ENCODE measurements around the gene SSTR4. TPM values are rescaled to one million over a fixed set of nuclear protein-coding genes. Genes with fewer than 3 reads are reported as not detected.

Gene SSTR4
- total RNA-seq, 1 experiment from 2014 or later, result not detected

GRCh38 chr20:23061262-23061661, 26.1 kb downstream of the SSTR4 start:
- Histone ChIP-seq H3K27ac (ENCODE audit: low read length) (peak overlapping the region; percentile 73; the same call in 1 of the 2 replicates), H3K4me1 (ENCODE audit: low read length) (peaks cover 59% of the 10 kb centered on the region), H3K4me2 (ENCODE audit: low read depth, low read length, poor library complexity, severe bottlenecking) (peak overlapping the region; percentile 63), H3K4me3 (ENCODE audit: low read length) (0 out of 2 replicates have a peak overlapping the region, but pooled peaks have one; percentile 19), H3K9me3 (ENCODE audit: low read length) (no peaks in the 10 kb centered on the region), H4K20me1 (ENCODE audit: insufficient read depth, low read depth, low read length) (no peaks in the 10 kb centered on the region), H3K27me3 (ENCODE audit: low read length) (no peaks in the 10 kb centered on the region), H3K9ac (ENCODE audit: low read length) (peak overlapping the region; percentile 17; the same call in 1 of the 2 replicates), H3K9me2 (replicated peaks; ENCODE audit: insufficient read depth, low read length) (no peaks in the 10 kb centered on the region), H2AFZ (ENCODE audit: low read length) (no peak overlapping the region; the same call in 1 of the 2 replicates), H3K79me2 (ENCODE audit: low read length) (no peaks in the 10 kb centered on the region), H3K36me3 (ENCODE audit: insufficient read depth, low read length) (no peaks in the 10 kb centered on the region)
- DNase-seq, result no peak

GRCh38 chr20:23061734-23062561, 26.8 kb downstream of the SSTR4 start:
- Histone ChIP-seq H3K4me2 (ENCODE audit: low read depth, low read length, poor library complexity, severe bottlenecking) (peak overlapping the region; percentile 63), H3K9me3 (ENCODE audit: low read length) (no peaks in the 10 kb centered on the region), H3K9ac (ENCODE audit: low read length) (peak overlapping the region; percentile 17; the same call in 1 of the 2 replicates), H2AFZ (ENCODE audit: low read length) (peak overlapping the region; percentile 15; the same call in 1 of the 2 replicates), H3K27ac (ENCODE audit: low read length) (peak overlapping the region; percentile 73), H4K20me1 (ENCODE audit: insufficient read depth, low read depth, low read length) (no peaks in the 10 kb centered on the region), H3K27me3 (ENCODE audit: low read length) (no peaks in the 10 kb centered on the region), H3K4me1 (ENCODE audit: low read length) (peaks cover 65% of the 10 kb centered on the region), H3K36me3 (ENCODE audit: insufficient read depth, low read length) (no peaks in the 10 kb centered on the region), H3K4me3 (ENCODE audit: low read length) (peak overlapping the region; percentile 19; the same call in 1 of the 2 replicates), H3K9me2 (replicated peaks; ENCODE audit: insufficient read depth, low read length) (no peaks in the 10 kb centered on the region), H3K79me2 (ENCODE audit: low read length) (no peaks in the 10 kb centered on the region)
- DNase-seq, result peak; percentile 79

- Histone ChIP-seq H3K9me2 (replicated peaks; ENCODE audit: insufficient read depth, low read length) (no peaks in the 10 kb centered on the region), H3K27me3 (ENCODE audit: low read length) (no peaks in the 10 kb centered on the region), H3K4me1 (ENCODE audit: low read length) (peaks cover 65% of the 10 kb centered on the region), H3K36me3 (ENCODE audit: insufficient read depth, low read length) (no peaks in the 10 kb centered on the region), H3K4me3 (ENCODE audit: low read length) (0 out of 2 replicates have a peak overlapping the region, but pooled peaks have one; percentile 14), H2AFZ (ENCODE audit: low read length) (no peak overlapping the region), H3K9me3 (ENCODE audit: low read length) (no peaks in the 10 kb centered on the region), H3K9ac (ENCODE audit: low read length) (peak overlapping the region; percentile 9; the same call in 1 of the 2 replicates), H3K27ac (ENCODE audit: low read length) (peak overlapping the region; percentile 73), H3K4me2 (ENCODE audit: low read depth, low read length, poor library complexity, severe bottlenecking) (peak overlapping the region; percentile 63), H4K20me1 (ENCODE audit: insufficient read depth, low read depth, low read length) (no peaks in the 10 kb centered on the region), H3K79me2 (ENCODE audit: low read length) (no peaks in the 10 kb centered on the region)
- no peak for DNase-seq
Measured at GRCh38 chr20:23062632-23063031, 27.5 kb downstream of the SSTR4 start.

GRCh38 chr20:23063168-23063567, 28.1 kb downstream of the SSTR4 start:
- DNase-seq, result no peak
- H3K4me2 ChIP-seq (ENCODE audit: low read depth, low read length, poor library complexity, severe bottlenecking), result peak overlapping the region; percentile 63
- H3K9me2 ChIP-seq (replicated peaks; ENCODE audit: insufficient read depth, low read length), result no peaks in the 10 kb centered on the region
- no peaks in the 10 kb centered on the region for H3K79me2 ChIP-seq (ENCODE audit: low read length)
- no peak overlapping the region for H2AFZ ChIP-seq (ENCODE audit: low read length)
- 0 out of 2 replicates have a peak overlapping the region, but pooled peaks have one; percentile 14 for H3K4me3 ChIP-seq (ENCODE audit: low read length)
- H3K27me3 ChIP-seq (ENCODE audit: low read length), result no peaks in the 10 kb centered on the region
- H3K27ac ChIP-seq (ENCODE audit: low read length), result peak overlapping the region; percentile 73
- H3K4me1 ChIP-seq (ENCODE audit: low read length), result peaks cover 67% of the 10 kb centered on the region
- no peaks in the 10 kb centered on the region for H3K9me3 ChIP-seq (ENCODE audit: low read length)
- H3K9ac ChIP-seq (ENCODE audit: low read length), result 0 out of 2 replicates have a peak overlapping the region, but pooled peaks have one; percentile 9
- no peaks in the 10 kb centered on the region for H4K20me1 ChIP-seq (ENCODE audit: insufficient read depth, low read depth, low read length)
- no peaks in the 10 kb centered on the region for H3K36me3 ChIP-seq (ENCODE audit: insufficient read depth, low read length)

- Histone ChIP-seq H3K4me2 (ENCODE audit: low read depth, low read length, poor library complexity, severe bottlenecking) (peak overlapping the region; percentile 63), H3K9me3 (ENCODE audit: low read length) (no peaks in the 10 kb centered on the region), H3K27me3 (ENCODE audit: low read length) (no peaks in the 10 kb centered on the region), H3K4me3 (ENCODE audit: low read length) (no peak overlapping the region), H3K4me1 (ENCODE audit: low read length) (peaks cover 69% of the 10 kb centered on the region), H3K36me3 (ENCODE audit: insufficient read depth, low read length) (no peaks in the 10 kb centered on the region), H3K9me2 (replicated peaks; ENCODE audit: insufficient read depth, low read length) (no peaks in the 10 kb centered on the region), H2AFZ (ENCODE audit: low read length) (no peak overlapping the region), H3K27ac (ENCODE audit: low read length) (peak overlapping the region; percentile 73; the same call in 1 of the 2 replicates), H3K9ac (ENCODE audit: low read length) (no peak overlapping the region), H4K20me1 (ENCODE audit: insufficient read depth, low read depth, low read length) (no peaks in the 10 kb centered on the region), H3K79me2 (ENCODE audit: low read length) (no peaks in the 10 kb centered on the region)
- no peak for DNase-seq
Measured at GRCh38 chr20:23063581-23063980, 28.5 kb downstream of the SSTR4 start.

GRCh38 chr20:23065266-23066201, 30.4 kb downstream of the SSTR4 start:
- Histone ChIP-seq H3K4me3 (ENCODE audit: low read length) (no peak overlapping the region), H3K79me2 (ENCODE audit: low read length) (no peaks in the 10 kb centered on the region), H3K9me3 (ENCODE audit: low read length) (no peaks in the 10 kb centered on the region), H3K9me2 (replicated peaks; ENCODE audit: insufficient read depth, low read length) (no peaks in the 10 kb centered on the region), H3K27ac (ENCODE audit: low read length) (no peak overlapping the region), H3K4me2 (ENCODE audit: low read depth, low read length, poor library complexity, severe bottlenecking) (no peak overlapping the region), H2AFZ (ENCODE audit: low read length) (no peak overlapping the region), H4K20me1 (ENCODE audit: insufficient read depth, low read depth, low read length) (no peaks in the 10 kb centered on the region), H3K27me3 (ENCODE audit: low read length) (no peaks in the 10 kb centered on the region), H3K9ac (ENCODE audit: low read length) (no peak overlapping the region), H3K4me1 (ENCODE audit: low read length) (peaks cover 59% of the 10 kb centered on the region), H3K36me3 (ENCODE audit: insufficient read depth, low read length) (no peaks in the 10 kb centered on the region)
- DNase-seq, result no peak

GRCh38 chr20:23066772-23067171, 31.7 kb downstream of the SSTR4 start:
- no peak overlapping the region for H3K4me2 ChIP-seq (ENCODE audit: low read depth, low read length, poor library complexity, severe bottlenecking)
- no peak overlapping the region for H3K4me3 ChIP-seq (ENCODE audit: low read length)
- H3K27ac ChIP-seq (ENCODE audit: low read length), result no peak overlapping the region
- no peaks in the 10 kb centered on the region for H3K27me3 ChIP-seq (ENCODE audit: low read length)
- no peak for DNase-seq
- no peaks in the 10 kb centered on the region for H4K20me1 ChIP-seq (ENCODE audit: insufficient read depth, low read depth, low read length)
- no peak overlapping the region for H2AFZ ChIP-seq (ENCODE audit: low read length)
- no peaks in the 10 kb centered on the region for H3K36me3 ChIP-seq (ENCODE audit: insufficient read depth, low read length)
- no peaks in the 10 kb centered on the region for H3K79me2 ChIP-seq (ENCODE audit: low read length)
- H3K9ac ChIP-seq (ENCODE audit: low read length), result no peak overlapping the region
- H3K9me2 ChIP-seq (replicated peaks; ENCODE audit: insufficient read depth, low read length), result no peaks in the 10 kb centered on the region
- H3K9me3 ChIP-seq (ENCODE audit: low read length), result no peaks in the 10 kb centered on the region
- peaks cover 47% of the 10 kb centered on the region for H3K4me1 ChIP-seq (ENCODE audit: low read length)
